Measurements from ENCODE around the gene ZNHIT3.
"Not testable (repeated sequence)": the region's sequence is repeated elsewhere in the genome, so short reads cannot be mapped to it uniquely, and the experiment has no call there.

The ZNHIT3 gene

GRCh38 chr17:36469733-36470132 is 16.7 kb upstream of the ZNHIT3 start:
- Mint-ChIP-seq H3K4me1 (peaks cover 8% of the 10 kb centered on the region), H3K27me3 (peaks cover 21% of the 10 kb centered on the region), H3K36me3 (no peaks in the 10 kb centered on the region), H3K4me3 (no peak overlapping the region), H3K9me3 (no peaks in the 10 kb centered on the region), H3K27ac (no peak overlapping the region)
- ATAC-seq (ENCODE audit: low read depth) (no peak), DNase-seq (ENCODE audit: low spot score in 2 of 2) (no peak)

- DNase-seq (ENCODE audit: low spot score in 2 of 2) (no peak), ATAC-seq (ENCODE audit: low read depth) (peak; percentile 75)
- H3K9me3 Mint-ChIP-seq, result no peaks in the 10 kb centered on the region
- H3K27ac Mint-ChIP-seq, result no peak overlapping the region
- H3K27me3 Mint-ChIP-seq, result peaks cover 19% of the 10 kb centered on the region
- H3K4me1 Mint-ChIP-seq, result peaks cover 8% of the 10 kb centered on the region
- H3K4me3 Mint-ChIP-seq, result no peak overlapping the region
- peaks cover 2% of the 10 kb centered on the region for H3K36me3 Mint-ChIP-seq
Measured at GRCh38 chr17:36470499-36470898, 16.0 kb upstream of the ZNHIT3 start.

GRCh38 chr17:36474571-36474970 is 11.9 kb upstream of the ZNHIT3 start:
- ATAC-seq (ENCODE audit: low read depth) (no peak), DNase-seq (ENCODE audit: low spot score in 2 of 2) (no peak)
- Mint-ChIP-seq H3K36me3 (peaks cover 2% of the 10 kb centered on the region), H3K4me3 (no peak overlapping the region), H3K27ac (no peak overlapping the region), H3K9me3 (peaks cover 2% of the 10 kb centered on the region), H3K4me1 (peaks cover 8% of the 10 kb centered on the region), H3K27me3 (peaks cover 15% of the 10 kb centered on the region)

- H3K27me3 Mint-ChIP-seq, result peaks cover 18% of the 10 kb centered on the region
Measured at GRCh38 chr17:36475346-36475970, 11.0 kb upstream of the ZNHIT3 start.

GRCh38 chr17:36481829-36482228 is 4.7 kb upstream of the ZNHIT3 start:
- ATAC-seq (ENCODE audit: low read depth), result no peak
- H3K4me3 Mint-ChIP-seq, result peak overlapping the region; percentile 35
- H3K27me3 Mint-ChIP-seq, result peaks cover 16% of the 10 kb centered on the region
- peaks cover 2% of the 10 kb centered on the region for H3K36me3 Mint-ChIP-seq
- peaks cover 6% of the 10 kb centered on the region for H3K4me1 Mint-ChIP-seq
- H3K27ac Mint-ChIP-seq, result no peak overlapping the region
- H3K9me3 Mint-ChIP-seq, result no peaks in the 10 kb centered on the region
- no peak for DNase-seq (ENCODE audit: low spot score in 2 of 2)

More at GRCh38 chr17:36475346-36475970, 11.0 kb upstream of the ZNHIT3 start:
- no peak overlapping the region for H3K4me3 Mint-ChIP-seq
- peaks cover 2% of the 10 kb centered on the region for H3K9me3 Mint-ChIP-seq
- peaks cover 2% of the 10 kb centered on the region for H3K36me3 Mint-ChIP-seq
- no peak overlapping the region for H3K27ac Mint-ChIP-seq
- H3K4me1 Mint-ChIP-seq, result peaks cover 5% of the 10 kb centered on the region
- no peak for DNase-seq (ENCODE audit: low spot score in 2 of 2)
- ATAC-seq (ENCODE audit: low read depth), result no peak

GRCh38 chr17:36482611-36483504 is 3.6 kb upstream of the ZNHIT3 start:
- peaks cover 6% of the 10 kb centered on the region for H3K4me1 Mint-ChIP-seq
- DNase-seq (ENCODE audit: low spot score in 2 of 2) (peak; percentile 83 to 90), ATAC-seq (ENCODE audit: low read depth) (peak; percentile 61)
- H3K27ac Mint-ChIP-seq, result no peak overlapping the region
- peaks cover 2% of the 10 kb centered on the region for H3K36me3 Mint-ChIP-seq
- peaks cover 13% of the 10 kb centered on the region for H3K27me3 Mint-ChIP-seq
- peak overlapping the region; percentile 76 for H3K4me3 Mint-ChIP-seq
- no peaks in the 10 kb centered on the region for H3K9me3 Mint-ChIP-seq

- DNase-seq (ENCODE audit: low spot score in 2 of 2); H3K27ac Mint-ChIP-seq; ATAC-seq (ENCODE audit: low read depth); H3K36me3 Mint-ChIP-seq; H3K9me3 Mint-ChIP-seq; H3K4me3 Mint-ChIP-seq: not testable (repeated sequence)
- H3K27me3 Mint-ChIP-seq, result peaks cover 13% of the 10 kb centered on the region
- H3K4me1 Mint-ChIP-seq, result peaks cover 10% of the 10 kb centered on the region
Measured at GRCh38 chr17:36484021-36484420, 2.5 kb upstream of the ZNHIT3 start.

- H3K4me3 Mint-ChIP-seq, result peak overlapping the region; percentile 99
- H3K36me3 Mint-ChIP-seq, result peaks cover 7% of the 10 kb centered on the region
- H3K27me3 Mint-ChIP-seq, result peaks cover 13% of the 10 kb centered on the region
- no peak for ATAC-seq (ENCODE audit: low read depth)
- DNase-seq (ENCODE audit: low spot score in 2 of 2), result no peak
- no peaks in the 10 kb centered on the region for H3K9me3 Mint-ChIP-seq
- H3K27ac Mint-ChIP-seq, result no peak overlapping the region
- H3K4me1 Mint-ChIP-seq, result peaks cover 16% of the 10 kb centered on the region
Measured at GRCh38 chr17:36485027-36485426, 1.5 kb upstream of the ZNHIT3 start.

- ATAC-seq (ENCODE audit: low read depth), result no peak
- H3K9me3 Mint-ChIP-seq, result no peaks in the 10 kb centered on the region
- peak overlapping the region; percentile 99 for H3K4me3 Mint-ChIP-seq
- H3K27ac Mint-ChIP-seq, result peak overlapping the region; percentile 96
- peaks cover 19% of the 10 kb centered on the region for H3K4me1 Mint-ChIP-seq
- DNase-seq (ENCODE audit: low spot score in 2 of 2), result no peak
- H3K27me3 Mint-ChIP-seq, result peaks cover 10% of the 10 kb centered on the region
- H3K36me3 Mint-ChIP-seq, result peaks cover 10% of the 10 kb centered on the region
Measured at GRCh38 chr17:36485805-36486203, 677 bp upstream of the ZNHIT3 start.

- Mint-ChIP-seq H3K9me3 (no peaks in the 10 kb centered on the region), H3K27ac (peak overlapping the region; percentile 47), H3K4me3 (no peak overlapping the region), H3K36me3 (peaks cover 28% of the 10 kb centered on the region), H3K4me1 (peaks cover 17% of the 10 kb centered on the region), H3K27me3 (no peaks in the 10 kb centered on the region)
- ATAC-seq (ENCODE audit: low read depth) (no peak), DNase-seq (ENCODE audit: low spot score in 2 of 2) (no peak)
Measured at GRCh38 chr17:36493956-36494355, 7.5 kb downstream of the ZNHIT3 start.

GRCh38 chr17:36494674-36495073 is 8.2 kb downstream of the ZNHIT3 start:
- no peak overlapping the region for H3K4me3 Mint-ChIP-seq
- H3K36me3 Mint-ChIP-seq, result peaks cover 27% of the 10 kb centered on the region
- H3K4me1 Mint-ChIP-seq, result peaks cover 12% of the 10 kb centered on the region
- no peaks in the 10 kb centered on the region for H3K9me3 Mint-ChIP-seq
- ATAC-seq (ENCODE audit: low read depth) (no peak), DNase-seq (ENCODE audit: low spot score in 2 of 2) (no peak)
- H3K27me3 Mint-ChIP-seq, result no peaks in the 10 kb centered on the region
- H3K27ac Mint-ChIP-seq, result no peak overlapping the region

GRCh38 chr17:36495076-36495578 is 8.6 kb downstream of the ZNHIT3 start:
- peaks cover 9% of the 10 kb centered on the region for H3K4me1 Mint-ChIP-seq
- ATAC-seq (ENCODE audit: low read depth) (no peak), DNase-seq (ENCODE audit: low spot score in 2 of 2) (no peak)
- H3K27me3 Mint-ChIP-seq, result no peaks in the 10 kb centered on the region
- H3K36me3 Mint-ChIP-seq, result peaks cover 24% of the 10 kb centered on the region
- H3K27ac Mint-ChIP-seq, result no peak overlapping the region
- no peak overlapping the region for H3K4me3 Mint-ChIP-seq
- H3K9me3 Mint-ChIP-seq, result no peaks in the 10 kb centered on the region

GRCh38 chr17:36496018-36496789 is 9.7 kb downstream of the ZNHIT3 start:
- Mint-ChIP-seq H3K4me1 (peaks cover 5% of the 10 kb centered on the region), H3K9me3 (no peaks in the 10 kb centered on the region), H3K27ac (no peak overlapping the region), H3K27me3 (no peaks in the 10 kb centered on the region), H3K4me3 (no peak overlapping the region), H3K36me3 (peaks cover 22% of the 10 kb centered on the region)
- ATAC-seq (ENCODE audit: low read depth) (no peak), DNase-seq (ENCODE audit: low spot score in 2 of 2) (no peak)

- H3K4me1 Mint-ChIP-seq, result no peaks in the 10 kb centered on the region
- peaks cover 16% of the 10 kb centered on the region for H3K36me3 Mint-ChIP-seq
- H3K4me3 Mint-ChIP-seq, result no peak overlapping the region
- ATAC-seq (ENCODE audit: low read depth) (no peak), DNase-seq (ENCODE audit: low spot score in 2 of 2) (no peak)
- no peaks in the 10 kb centered on the region for H3K9me3 Mint-ChIP-seq
- no peak overlapping the region for H3K27ac Mint-ChIP-seq
- H3K27me3 Mint-ChIP-seq, result no peaks in the 10 kb centered on the region
Measured at GRCh38 chr17:36498155-36498554, 11.7 kb downstream of the ZNHIT3 start.

Data from memory B cell (primary cell).